Left ventricle myocardium inferior (tissue), 1 donor: Measurements from ENCODE around the gene STXBP6. TPM values are rescaled to one million over a fixed set of nuclear protein-coding genes. Genes with fewer than 3 reads are reported as not detected.

ENCODE experiments used
- DNase-seq: peaks from one replicate; pipeline ENCODE4 v3.0.0-alpha.2; 2020
- H3K27ac ChIP-seq: fragments of 200-600 bp; replicated peaks from 2 replicates; pipeline ENCODE4 v1.8.0; 2021
- H3K27me3 ChIP-seq: fragments of 200-600 bp; 2 replicates; pipeline ENCODE4 v1.8.0; 2021; ENCODE audit warnings: low read depth
- H3K36me3 ChIP-seq: fragments of 200-600 bp; 2 replicates; pipeline ENCODE4 v1.8.0; 2021
- H3K4me1 ChIP-seq: fragments of 200-600 bp; 2 replicates; pipeline ENCODE4 v1.8.0; 2021
- H3K4me3 ChIP-seq: fragments of 200-600 bp; 2 replicates; pipeline ENCODE4 v1.8.0; 2021; ENCODE audit warnings: mild to moderate bottlenecking, moderate library complexity
- H3K9me3 ChIP-seq: fragments of 200-600 bp; replicated peaks from 2 replicates; pipeline ENCODE4 v1.8.0; 2021
- CTCF ChIP-seq: fragments of 200-600 bp; IDR thresholded peaks from 2 replicates; pipeline ENCODE4 v1.8.0; 2021; ENCODE audit warnings: antibody characterized with exemption, mild to moderate bottlenecking, borderline replicate concordance
- intact Hi-C: fragments of 100-400 bp; cut with micrococcal nuclease; formaldehyde crosslinking; loops from one replicate; pipeline ENCODE4 v1.11.0; 2022
- total RNA-seq: library from RNA; stranded (reverse); fragmentation: NEBNext Ultra II Directional; extraction: Animal tissue kit (Norgen Biotek cat#: 25700); gene quantifications from one replicate; pipeline ENCODE4 v1.2.1, GENCODE V29; 2021
- donor health status: DM: no; HTN: yes; CAD: no; lungs with severe emphysema.

Gene STXBP6
- total RNA-seq, 1 donor from 2014 or later = 21.7 TPM

- Histone ChIP-seq H3K4me1 (no peaks in the 10 kb centered on the region), H3K27me3 (peaks cover 6% of the 10 kb centered on the region), H3K27ac (no peak overlapping the region), H3K9me3 (peaks cover 24% of the 10 kb centered on the region), H3K36me3 (no peaks in the 10 kb centered on the region), H3K4me3 (no peak overlapping the region)
- intact Hi-C loops = no loop called here
- DNase-seq = no peak
- no peak for TF ChIP-seq CTCF
These were observed 283.5 kb downstream of the STXBP6 start for GRCh38 chr14:24766434-24766833.

DNA sequence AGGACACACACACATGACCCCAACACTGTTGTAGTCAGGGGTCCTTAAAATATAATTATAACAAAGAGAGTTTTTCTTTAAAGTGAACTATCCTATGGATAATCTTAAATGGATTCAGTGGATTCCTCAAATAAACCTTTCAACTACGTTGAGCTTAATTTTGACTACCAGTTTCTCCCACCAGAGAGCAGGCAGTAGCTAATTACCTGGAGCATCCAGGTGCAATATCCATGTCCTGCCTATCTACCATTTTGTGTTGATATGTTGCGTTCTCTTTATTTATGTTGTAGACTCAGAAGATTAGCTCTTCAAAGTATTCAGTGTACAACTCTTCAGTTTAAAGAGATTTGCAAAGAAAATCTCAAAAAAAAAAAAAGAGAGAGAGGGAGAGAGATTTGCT lies 288.8 kb downstream of the STXBP6 start:
- intact Hi-C loops = no loop called here
- Histone ChIP-seq H3K9me3 (no peaks in the 10 kb centered on the region), H3K27me3 (peaks cover 8% of the 10 kb centered on the region), H3K4me1 (no peaks in the 10 kb centered on the region), H3K36me3 (no peaks in the 10 kb centered on the region), H3K27ac (no peak overlapping the region), H3K4me3 (no peak overlapping the region)
- DNase-seq = no peak
- no peak for TF ChIP-seq CTCF
